Mesenchymal stem cell (in vitro differentiated cells and primary cell): ENCODE results near the gene LGALS7B.
A peak's percentile ranks its signal among the peaks of the same experiment; 100 is the strongest.

Source experiments
- DNase-seq: peaks from one replicate; pipeline ENCODE4 v3.0.0-alpha.2; 2013
- H2AFZ ChIP-seq: one replicate; pipeline ENCODE4 v1.6.1; 2013; ENCODE audit warnings: low read depth, mild to moderate bottlenecking, control low read depth, inconsistent platforms, low read length, moderate library complexity
- H2AK5ac ChIP-seq: 2 replicates; pipeline ENCODE4 v1.6.1; 2013; ENCODE audit warnings: low read length, moderate library complexity, mild to moderate bottlenecking, inconsistent platforms; ENCODE audit not compliant: severe bottlenecking
- H2BK120ac ChIP-seq: one replicate; pipeline ENCODE4 v1.6.1; 2013; ENCODE audit warnings: low read depth, mild to moderate bottlenecking, inconsistent platforms, low read length, moderate library complexity
- H2BK12ac ChIP-seq, 2 experiments: one replicate each; pipeline ENCODE4 v1.6.1; 2013; ENCODE audit warnings: inconsistent platforms in 2 of 2, low read length in 2 of 2, mild to moderate bottlenecking in 2 of 2, moderate library complexity in 2 of 2, control low read depth in 1 of 2
- H2BK15ac ChIP-seq: one replicate; pipeline ENCODE4 v1.6.1; 2013; ENCODE audit warnings: mild to moderate bottlenecking, low read depth, inconsistent platforms; ENCODE audit not compliant: poor library complexity, severe bottlenecking
- H2BK5ac ChIP-seq: 2 replicates; pipeline ENCODE4 v1.6.1; 2013; ENCODE audit warnings: low read depth, mild to moderate bottlenecking, low read length, control low read depth, inconsistent platforms; ENCODE audit not compliant: poor library complexity, severe bottlenecking
- H3K14ac ChIP-seq, 2 experiments: one replicate each; pipeline ENCODE4 v1.6.1; 2013; ENCODE audit warnings: inconsistent platforms in 2 of 2, low read length in 2 of 2, control low read depth in 1 of 2, mild to moderate bottlenecking in 1 of 2, moderate library complexity in 1 of 2
- H3K18ac ChIP-seq, 2 experiments: one replicate each; pipeline ENCODE4 v1.6.1; 2013; ENCODE audit warnings: inconsistent platforms in 2 of 2, low read length in 2 of 2, control low read depth in 1 of 2, low read depth in 1 of 2, mild to moderate bottlenecking in 1 of 2
- H3K23ac ChIP-seq, 2 experiments: one replicate each; pipeline ENCODE4 v1.6.1; 2013; ENCODE audit warnings: inconsistent platforms in 2 of 2, low read length in 2 of 2, mild to moderate bottlenecking in 2 of 2, moderate library complexity in 2 of 2, control low read depth in 1 of 2
- H3K27ac ChIP-seq: 2 replicates; pipeline ENCODE4 v1.5.1; 2013; ENCODE audit warnings: mild to moderate bottlenecking, moderate library complexity, low read length, control low read depth, inconsistent platforms; ENCODE audit not compliant: poor library complexity, severe bottlenecking
- H3K27me3 ChIP-seq, 2 experiments: 2 replicates each; pipeline versions ENCODE4 v1.6.1 to v1.7.0; 2013; ENCODE audit warnings: low read length in 2 of 2, mild to moderate bottlenecking in 2 of 2, moderate library complexity in 2 of 2, control low read depth in 1 of 2, inconsistent platforms in 1 of 2; ENCODE audit not compliant: control insufficient read depth in 1 of 2, insufficient read depth in 1 of 2
- H3K36me3 ChIP-seq, 2 experiments: 2 replicates each; pipeline versions ENCODE4 v1.6.1 to v1.7.0; 2013; ENCODE audit warnings: low read length in 2 of 2, control low read depth in 1 of 2, inconsistent platforms in 1 of 2, low read depth in 1 of 2, mild to moderate bottlenecking in 1 of 2; ENCODE audit not compliant: insufficient read depth in 2 of 2, control insufficient read depth in 1 of 2
- H3K4ac ChIP-seq, 2 experiments: one replicate each; pipeline ENCODE4 v1.6.1; 2013; ENCODE audit warnings: inconsistent platforms in 2 of 2, low read length in 2 of 2, mild to moderate bottlenecking in 2 of 2, moderate library complexity in 2 of 2, control low read depth in 1 of 2, low read depth in 1 of 2
- H3K4me1 ChIP-seq: 2 replicates; pipeline ENCODE4 v1.6.1; 2013; ENCODE audit warnings: low read depth, low read length, control low read depth; ENCODE audit not compliant: control insufficient read depth, insufficient read depth
- H3K4me2 ChIP-seq: 2 replicates; pipeline ENCODE4 v1.6.1; 2013; ENCODE audit warnings: low read length, mild to moderate bottlenecking, inconsistent platforms; ENCODE audit not compliant: poor library complexity, severe bottlenecking
- H3K4me3 ChIP-seq, 2 experiments: 2 replicates each; pipeline versions ENCODE4 v1.5.1 to v1.7.0; 2013; ENCODE audit warnings: low read length in 2 of 2, mild to moderate bottlenecking in 2 of 2, control low read depth in 1 of 2, low read depth in 1 of 2; ENCODE audit not compliant: insufficient read depth in 1 of 2
- H3K79me1 ChIP-seq: replicated peaks from 2 replicates; pipeline ENCODE4 v1.6.1; 2013; ENCODE audit warnings: mild to moderate bottlenecking, control low read depth, low read length, inconsistent platforms; ENCODE audit not compliant: poor library complexity, severe bottlenecking
- H3K9ac ChIP-seq: 2 replicates; pipeline ENCODE4 v1.7.0; 2013; ENCODE audit warnings: mild to moderate bottlenecking, low read length, moderate library complexity
- H3K9me3 ChIP-seq: 2 replicates; pipeline ENCODE4 v1.7.0; 2013; ENCODE audit warnings: mild to moderate bottlenecking, low read length; ENCODE audit not compliant: control insufficient read depth
- H4K8ac ChIP-seq: one replicate; pipeline ENCODE4 v1.6.1; 2013; ENCODE audit warnings: inconsistent platforms, mild to moderate bottlenecking, low read length, moderate library complexity
- H4K91ac ChIP-seq: one replicate; pipeline ENCODE4 v1.6.1; 2013; ENCODE audit warnings: mild to moderate bottlenecking, low read length, inconsistent platforms
- WGBS: methylation state at CpG from one replicate; pipeline ENCODE4 v1.1.7; 2013; ENCODE audit warnings: mixed read lengths; 5-methylcytosine and 5-hydroxymethylcytosine counted together

LGALS7B gene

DNA sequence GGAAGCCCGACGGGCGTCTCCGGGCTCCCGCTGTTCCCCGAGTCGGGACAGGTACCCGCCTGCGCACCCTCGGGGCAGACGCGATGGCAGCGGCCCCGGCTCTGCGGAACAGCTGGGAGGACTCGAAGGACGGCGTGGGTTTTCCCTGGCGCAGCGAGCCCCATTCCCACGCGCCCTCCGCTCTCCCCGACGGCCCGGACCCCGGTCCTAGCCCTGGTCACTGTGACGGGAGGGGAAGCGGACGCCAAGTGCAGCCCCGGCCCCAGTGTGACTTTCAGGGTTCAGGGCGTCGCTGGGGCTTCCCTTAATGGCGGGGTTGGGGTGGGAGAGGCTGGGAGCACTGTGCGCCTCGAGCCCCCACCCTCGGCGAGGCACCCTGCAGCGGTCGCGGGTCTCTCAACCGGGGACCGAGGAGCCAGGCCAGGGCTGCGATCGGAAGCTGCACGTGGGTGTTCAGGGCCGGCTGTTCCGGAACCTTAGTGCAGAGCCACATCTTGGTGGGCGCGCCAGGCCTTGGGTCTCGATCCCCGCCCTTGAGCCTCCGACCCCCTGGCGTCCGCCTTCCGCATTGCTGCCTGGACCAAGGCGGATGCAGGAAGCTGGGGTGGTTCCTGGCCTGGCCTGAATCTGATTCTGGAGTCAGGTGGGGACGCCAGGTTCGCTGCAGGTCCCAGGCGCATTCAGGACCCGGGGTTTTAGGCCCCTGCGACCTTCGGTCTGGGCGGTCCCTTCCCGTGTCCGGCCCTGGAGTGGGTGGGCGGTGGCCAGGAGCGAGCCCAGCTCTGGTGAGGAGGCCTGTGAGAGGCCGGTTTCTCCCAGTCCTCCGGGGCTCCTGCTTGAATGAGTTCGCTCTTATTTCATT is 3.5 kb downstream of the LGALS7B start:
- Histone ChIP-seq H3K27ac (no peak overlapping the region), H3K18ac (no peak overlapping the region), H4K91ac (no peak overlapping the region), H2AFZ (no peak overlapping the region), H2BK15ac (no peak overlapping the region), H3K27me3 (peaks cover 0 to 7% of the 10 kb centered on the region in 2 experiments), H3K9me3 (no peaks in the 10 kb centered on the region), H4K8ac (peak overlapping the region; percentile 47), H3K4me2 (no peak overlapping the region), H2BK5ac (no peak overlapping the region), H3K9ac (no peak overlapping the region), H3K4me1 (peaks cover 2% of the 10 kb centered on the region), H3K23ac (no peak overlapping the region), H3K79me1 (no peaks in the 10 kb centered on the region), H3K4me3 (no peak overlapping the region), H2AK5ac (no peak overlapping the region), H3K36me3 (no peaks in the 10 kb centered on the region), H3K14ac (no peak overlapping the region), H3K4ac (no peak overlapping the region), H2BK120ac (no peak overlapping the region), H2BK12ac (no peak overlapping the region)
- WGBS = 94% methylated on average over 53 of the region's 71 CpGs
- DNase-seq = no peak

DNA sequence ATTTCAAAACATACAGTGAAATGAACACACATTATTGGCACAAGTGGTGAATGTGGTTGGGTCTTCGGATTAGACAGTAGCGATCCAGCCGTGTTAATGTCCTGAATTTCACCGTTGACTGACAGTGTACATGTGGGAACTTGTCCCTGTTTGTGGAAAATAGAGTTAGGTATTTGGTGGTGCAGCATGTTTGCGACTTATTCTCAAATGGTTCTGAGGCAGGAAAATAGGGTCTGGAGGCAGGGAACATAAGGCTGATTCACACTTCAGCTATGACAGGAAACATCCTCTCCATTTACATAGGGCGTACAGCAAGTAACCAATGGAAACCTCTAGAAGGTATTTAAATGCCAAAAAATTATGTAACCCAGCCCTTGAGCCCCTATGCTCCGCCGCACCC is 4.2 kb downstream of the LGALS7B start:
- no peak overlapping the region for H3K14ac ChIP-seq
- H3K36me3 ChIP-seq = no peaks in the 10 kb centered on the region
- DNase-seq = no peak
- H3K27me3 ChIP-seq = peaks cover 0 to 7% of the 10 kb centered on the region in 2 experiments
- no peak overlapping the region for H2BK120ac ChIP-seq
- H3K4me1 ChIP-seq = peaks cover 2% of the 10 kb centered on the region
- no peak overlapping the region for H3K9ac ChIP-seq
- H3K23ac ChIP-seq = no peak overlapping the region
- H3K9me3 ChIP-seq = no peaks in the 10 kb centered on the region
- 91% methylated on average over 6 of the region's 8 CpGs for WGBS
- no peak overlapping the region for H3K4me3 ChIP-seq
- no peak overlapping the region for H2BK15ac ChIP-seq
- H2BK5ac ChIP-seq = no peak overlapping the region
- H2BK12ac ChIP-seq = no peak overlapping the region
- no peak overlapping the region for H3K27ac ChIP-seq
- H4K8ac ChIP-seq = no peak overlapping the region
- no peak overlapping the region for H2AFZ ChIP-seq
- H3K18ac ChIP-seq = no peak overlapping the region
- no peaks in the 10 kb centered on the region for H3K79me1 ChIP-seq
- no peak overlapping the region for H3K4me2 ChIP-seq
- no peak overlapping the region for H4K91ac ChIP-seq
- H3K4ac ChIP-seq = no peak overlapping the region
- H2AK5ac ChIP-seq = no peak overlapping the region

DNA sequence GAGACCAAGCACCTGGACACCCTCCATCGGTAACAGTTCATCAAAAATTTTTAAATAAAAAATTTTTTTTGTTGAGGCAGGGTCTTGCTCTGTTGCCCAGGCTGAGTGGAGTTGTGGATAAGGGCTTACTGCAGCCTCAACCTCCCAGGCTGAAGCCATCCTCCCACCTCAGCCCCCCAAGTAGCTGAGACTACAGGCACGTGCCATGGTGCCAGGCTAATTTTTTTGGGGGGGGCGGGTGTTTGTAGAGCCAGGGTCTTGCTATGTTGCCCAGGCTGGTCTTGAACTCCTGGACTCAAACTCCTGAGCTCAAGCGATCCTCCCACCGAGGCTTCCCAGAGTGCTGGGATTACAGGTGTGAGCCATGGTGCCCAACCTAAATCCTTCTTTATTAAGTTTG is 4.7 kb downstream of the LGALS7B start:
- no peak overlapping the region for H4K8ac ChIP-seq
- H2BK12ac ChIP-seq = no peak overlapping the region
- no peak overlapping the region for H2BK5ac ChIP-seq
- no peak overlapping the region for H3K14ac ChIP-seq
- H3K27me3 ChIP-seq = peaks cover 0 to 7% of the 10 kb centered on the region in 2 experiments
- no peak overlapping the region for H2BK15ac ChIP-seq
- H3K4me1 ChIP-seq = peaks cover 2% of the 10 kb centered on the region
- no peak overlapping the region for H2AFZ ChIP-seq
- no peak overlapping the region for H2AK5ac ChIP-seq
- H3K4ac ChIP-seq = no peak overlapping the region
- H3K9ac ChIP-seq = no peak overlapping the region
- no peak overlapping the region for H3K18ac ChIP-seq
- H2BK120ac ChIP-seq = no peak overlapping the region
- H3K4me2 ChIP-seq = no peak overlapping the region
- no peak overlapping the region for H3K27ac ChIP-seq
- H3K23ac ChIP-seq = no peak overlapping the region
- DNase-seq = no peak
- no peak overlapping the region for H3K4me3 ChIP-seq
- no peaks in the 10 kb centered on the region for H3K9me3 ChIP-seq
- no peaks in the 10 kb centered on the region for H3K36me3 ChIP-seq
- no peaks in the 10 kb centered on the region for H3K79me1 ChIP-seq
- WGBS = 90% methylated on average over 3 of the region's 5 CpGs
- H4K91ac ChIP-seq = no peak overlapping the region

DNA sequence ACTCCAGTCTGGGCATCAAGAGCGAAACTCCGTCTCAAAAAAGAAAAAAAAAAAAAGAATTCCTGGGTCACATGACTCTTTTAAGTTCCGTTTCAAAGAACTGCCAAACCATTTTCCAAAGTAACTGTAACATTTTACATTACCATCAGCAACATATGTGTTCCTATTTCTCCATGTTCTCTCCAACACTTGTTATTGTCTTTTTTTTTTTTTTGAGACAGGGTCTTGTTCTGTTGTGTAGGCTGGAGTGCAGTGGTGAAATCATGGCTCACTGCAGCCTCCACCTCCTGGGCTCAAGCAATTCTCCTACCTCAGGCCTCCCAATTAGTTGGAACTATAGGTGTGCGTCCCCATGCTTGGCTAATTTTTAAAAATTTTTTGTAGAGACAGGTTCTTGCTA is 6.5 kb downstream of the LGALS7B start:
- no peak overlapping the region for H2AFZ ChIP-seq
- H3K4me3 ChIP-seq = no peak overlapping the region
- H3K9me3 ChIP-seq = no peaks in the 10 kb centered on the region

More for the DNA sequence above, 6.5 kb downstream of the LGALS7B start:
- Histone ChIP-seq H3K36me3 (no peaks in the 10 kb centered on the region), H4K8ac (no peak overlapping the region), H2AK5ac (no peak overlapping the region), H3K27me3 (peaks cover 0 to 7% of the 10 kb centered on the region in 2 experiments), H3K79me1 (no peaks in the 10 kb centered on the region), H3K14ac (no peak overlapping the region), H3K4me1 (peaks cover 4% of the 10 kb centered on the region), H3K27ac (no peak overlapping the region), H4K91ac (no peak overlapping the region), H2BK12ac (no peak overlapping the region), H3K4me2 (no peak overlapping the region), H3K18ac (no peak overlapping the region), H3K9ac (no peak overlapping the region), H2BK120ac (no peak overlapping the region), H2BK15ac (no peak overlapping the region), H3K4ac (no peak overlapping the region), H3K23ac (no peak overlapping the region), H2BK5ac (no peak overlapping the region)
- WGBS = 83% methylated on average over 4 of the region's 4 CpGs
- no peak for DNase-seq
